GM12878 (cell line): ENCODE data around the gene PLXNC1. TPM values are rescaled to one million over a fixed set of nuclear protein-coding genes. Genes with fewer than 3 reads are reported as not detected.

Experiments used
- BACH1 ChIP-seq: fragments of 450-650 bp; IDR thresholded peaks from 2 replicates; pipeline ENCODE4 v1.6.1; 2017; ENCODE audit warnings: mild to moderate bottlenecking, borderline replicate concordance
- CHD1 ChIP-seq: IDR thresholded peaks from 2 replicates; pipeline ENCODE4 v1.6.1; 2012; ENCODE audit warnings: low read depth, low read length, improper control_type of control experiment
- CREM ChIP-seq: IDR thresholded peaks from 2 replicates; pipeline ENCODE4 v1.6.1; 2014; ENCODE audit warnings: antibody characterized with exemption, low read depth
- EP300 ChIP-seq, 2 experiments: fragments of 150-350 bp in 1 of 2; IDR thresholded peaks; 2 replicates each; pipeline ENCODE4 v1.6.1; 2011 to 2012; ENCODE audit warnings: low read depth in 2 of 2, low read length in 2 of 2, borderline replicate concordance in 1 of 2, improper control_type of control experiment in 1 of 2, inconsistent platforms in 1 of 2; ENCODE audit not compliant: control insufficient read depth in 1 of 2
- FOS ChIP-seq: IDR thresholded peaks from 3 replicates; pipeline ENCODE4 v1.6.1; 2011; ENCODE audit warnings: borderline replicate concordance; ENCODE audit not compliant: insufficient read length; ENCODE audit errors: extremely low read depth
- FOXK2 ChIP-seq: fragments of 450-650 bp; IDR thresholded peaks from 2 replicates; pipeline ENCODE4 v1.6.1; 2017; ENCODE audit warnings: mild to moderate bottlenecking, moderate library complexity
- IRF3 ChIP-seq: fragments of 450-650 bp; IDR thresholded peaks from 2 replicates; pipeline ENCODE4 v1.6.1; 2014; ENCODE audit warnings: mild to moderate bottlenecking
- MYB ChIP-seq: fragments of 150-350 bp; IDR thresholded peaks from 2 replicates; pipeline ENCODE4 v1.6.1; 2014; ENCODE audit warnings: mild to moderate bottlenecking, low read depth, low read length, borderline replicate concordance
- NFXL1 ChIP-seq: fragments of 450-650 bp; IDR thresholded peaks from 2 replicates; pipeline ENCODE4 v1.6.1; 2017; ENCODE audit warnings: antibody characterized with exemption, mild to moderate bottlenecking, borderline replicate concordance
- NFYB ChIP-seq: IDR thresholded peaks from 2 replicates; pipeline ENCODE4 v1.6.1; 2011; ENCODE audit warnings: low read depth, mild to moderate bottlenecking, low read length, improper control_type of control experiment, moderate library complexity; ENCODE audit not compliant: insufficient read depth
- POLR2A ChIP-seq: IDR thresholded peaks from 2 replicates; pipeline ENCODE4 v1.6.1; 2011; ENCODE audit warnings: low read depth, mild to moderate bottlenecking, low read length
- RAD51 ChIP-seq: fragments of 450-650 bp; IDR thresholded peaks from 2 replicates; pipeline ENCODE4 v1.6.1; 2016; ENCODE audit warnings: moderate library complexity, mild to moderate bottlenecking, inconsistent platforms
- SIX5 ChIP-seq: IDR thresholded peaks from 2 replicates; pipeline ENCODE4 v1.6.1; 2011; ENCODE audit warnings: mild to moderate bottlenecking, low read depth, low read length, moderate library complexity; ENCODE audit not compliant: severe bottlenecking
- SMARCA5 ChIP-seq: fragments of 450-650 bp; IDR thresholded peaks from 2 replicates; pipeline ENCODE4 v1.6.1; 2017; ENCODE audit warnings: mild to moderate bottlenecking
- SP1 ChIP-seq: IDR thresholded peaks from one replicate; pipeline ENCODE4 v1.6.1; 2011; ENCODE audit warnings: low read depth, low read length
- TCF3 ChIP-seq: IDR thresholded peaks from 2 replicates; pipeline ENCODE4 v1.6.1; 2012; ENCODE audit warnings: low read depth, mild to moderate bottlenecking, low read length, borderline replicate concordance; ENCODE audit not compliant: insufficient read depth
- ZBTB33 ChIP-seq: fragments of 450-650 bp; IDR thresholded peaks from 2 replicates; pipeline ENCODE4 v1.6.1; 2017; ENCODE audit warnings: mild to moderate bottlenecking
- ZNF217 ChIP-seq: fragments of 450-650 bp; IDR thresholded peaks from 2 replicates; pipeline ENCODE4 v1.6.1; 2017; ENCODE audit warnings: antibody characterized with exemption, mild to moderate bottlenecking
- ZNF274 ChIP-seq: IDR thresholded peaks from one replicate; pipeline ENCODE4 v1.8.0; 2011; ENCODE audit not compliant: insufficient read length, insufficient read depth
- ZNF384 ChIP-seq: IDR thresholded peaks from 2 replicates; pipeline ENCODE4 v1.6.1; 2012; ENCODE audit warnings: low read depth, mild to moderate bottlenecking, low read length, improper control_type of control experiment, borderline replicate concordance
- ZNF592 ChIP-seq: fragments of 450-650 bp; IDR thresholded peaks from 2 replicates; pipeline ENCODE4 v1.6.1; 2017; ENCODE audit warnings: mild to moderate bottlenecking, moderate library complexity
- polyA plus RNA-seq, 11 experiments: library from polyadenylated mRNA; depleted of rRNA in 4 of 11; unstranded in 6 of 11; stranded (reverse) in 5 of 11; fragments of >200 nt; fragmentation: Nextera tagmentation in 4 of 11; fragmentation: Illumina TruSeq in 1 of 11; extraction: Ambion mirVana in 4 of 11; extraction: Trizol in 1 of 11; gene quantifications; 1 replicate in 1 of 11; 2 replicates in 10 of 11; pipeline versions ENCODE4 v1.2.1 to v1.2.3, GENCODE V29; 2011 to 2016; ENCODE audit warnings: inconsistent platforms in 2 of 11, missing spikeins in 2 of 11, low read depth in 1 of 11
- total RNA-seq, 4 experiments: library from RNA; depleted of rRNA in 3 of 4; stranded (reverse); fragments of >200 nt in 3 of 4; fragmentation: Illumina TruSeq in 1 of 4; extraction: Trizol in 1 of 4; gene quantifications; 2 replicates each; pipeline versions ENCODE4 v1.2.1 to v1.2.3, GENCODE V29; 2013 to 2021
- TF ChIP-seq, protein P1 (sequence below): fragments of 450-650 bp; IDR thresholded peaks from 2 replicates; pipeline ENCODE4 v1.6.1; 2017; ENCODE audit warnings: antibody characterized with exemption, mild to moderate bottlenecking, moderate library complexity

Gene PLXNC1
- total and polyA plus RNA-seq, 10 of the 15 experiments (the other 5 are each of a cell fraction or from before 2014, with no cell fraction given) = 5.2 to 41.2 (median 24.6) TPM

GRCh38 chr12:94240171-94240570 lies 91.8 kb downstream of the PLXNC1 start (continued):
- TF ChIP-seq ZBTB33 (no peak), SIX5 (no peak), NFXL1 (no peak), MYB (no peak), ZNF274 (no peak), SP1 (peak; percentile 8), ZNF592 (no peak), POLR2A (0 out of 2 replicates have a peak, but pooled peaks have one; percentile 28), SMARCA5 (no peak), CREM (peak; percentile 73; the same call in 1 of the 2 replicates), RAD51 (no peak; the same call in 1 of the 2 replicates), NFYB (no peak), FOXK2 (no peak), CHD1 (no peak), EP300 (IDR thresholded peaks at IDR 0.05; ENCODE audit: borderline replicate concordance in 1 of 2, control insufficient read depth in 1 of 2, low read depth in 2 of 2, low read length in 2 of 2) (peak; percentile 77 to 83; a peak in 3 of 4 replicates), ZNF217 (0 out of 2 replicates have a peak, but pooled peaks have one; percentile 27), ZNF384 (no peak), BACH1 (no peak; the same call in 1 of the 2 replicates), TCF3 (0 out of 2 replicates have a peak, but pooled peaks have one; percentile 23), FOS (no peak), IRF3 (no peak)
- TF ChIP-seq, protein P1, sequence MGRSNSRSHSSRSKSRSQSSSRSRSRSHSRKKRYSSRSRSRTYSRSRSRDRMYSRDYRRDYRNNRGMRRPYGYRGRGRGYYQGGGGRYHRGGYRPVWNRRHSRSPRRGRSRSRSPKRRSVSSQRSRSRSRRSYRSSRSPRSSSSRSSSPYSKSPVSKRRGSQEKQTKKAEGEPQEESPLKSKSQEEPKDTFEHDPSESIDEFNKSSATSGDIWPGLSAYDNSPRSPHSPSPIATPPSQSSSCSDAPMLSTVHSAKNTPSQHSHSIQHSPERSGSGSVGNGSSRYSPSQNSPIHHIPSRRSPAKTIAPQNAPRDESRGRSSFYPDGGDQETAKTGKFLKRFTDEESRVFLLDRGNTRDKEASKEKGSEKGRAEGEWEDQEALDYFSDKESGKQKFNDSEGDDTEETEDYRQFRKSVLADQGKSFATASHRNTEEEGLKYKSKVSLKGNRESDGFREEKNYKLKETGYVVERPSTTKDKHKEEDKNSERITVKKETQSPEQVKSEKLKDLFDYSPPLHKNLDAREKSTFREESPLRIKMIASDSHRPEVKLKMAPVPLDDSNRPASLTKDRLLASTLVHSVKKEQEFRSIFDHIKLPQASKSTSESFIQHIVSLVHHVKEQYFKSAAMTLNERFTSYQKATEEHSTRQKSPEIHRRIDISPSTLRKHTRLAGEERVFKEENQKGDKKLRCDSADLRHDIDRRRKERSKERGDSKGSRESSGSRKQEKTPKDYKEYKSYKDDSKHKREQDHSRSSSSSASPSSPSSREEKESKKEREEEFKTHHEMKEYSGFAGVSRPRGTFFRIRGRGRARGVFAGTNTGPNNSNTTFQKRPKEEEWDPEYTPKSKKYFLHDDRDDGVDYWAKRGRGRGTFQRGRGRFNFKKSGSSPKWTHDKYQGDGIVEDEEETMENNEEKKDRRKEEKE = no peak
